ENCODE measurements around the gene ARL4A. TPM values are rescaled to one million over a fixed set of nuclear protein-coding genes. Genes with fewer than 3 reads are reported as not detected.
"Not testable (repeated sequence)": the region's sequence is repeated elsewhere in the genome, so short reads cannot be mapped to it uniquely, and the experiment has no call there.

ARL4A gene
- polyA plus RNA-seq, 4 donors: 48.9 to 123 (median 78.5) TPM

- Histone ChIP-seq H3K4me3 (ENCODE audit: low read depth in 1 of 3, low read length in 3 of 3) (peak overlapping the region in 2 of 3 donors; percentile 60 to 76), H3K27ac (ENCODE audit: low read depth in 1 of 3, low read length in 2 of 3) (peak overlapping the region in 2 of 3 donors; percentile 32 to 46)
- DNase-seq; H3K36me3 ChIP-seq (ENCODE audit: control insufficient read depth in 3 of 3, insufficient read depth in 2 of 3, low read depth in 1 of 3, low read length in 3 of 3); H3K9me3 ChIP-seq (ENCODE audit: control insufficient read depth in 2 of 2, insufficient read depth in 1 of 2, low read depth in 1 of 2, low read length in 1 of 2); H3K4me1 ChIP-seq (ENCODE audit: control insufficient read depth in 3 of 3, insufficient read depth in 2 of 3, low read depth in 1 of 3, low read length in 2 of 3); H3K27me3 ChIP-seq (ENCODE audit: control insufficient read depth in 3 of 3, insufficient read depth in 3 of 3, low read length in 3 of 3): not testable (repeated sequence)
- peak; percentile 89 for FAIRE-seq
- WGBS, 3 donors: 39 to 75% (median 51%) methylated on average over 2 to 3 of the region's 3 CpGs
Measured at GRCh38 chr7:12688485-12689170, 1.2 kb downstream of the ARL4A start.

- H3K36me3 ChIP-seq (ENCODE audit: control insufficient read depth in 3 of 3, insufficient read depth in 2 of 3, low read depth in 1 of 3, low read length in 3 of 3): no peaks in the 10 kb centered on the region
- H3K4me3 ChIP-seq (ENCODE audit: low read depth in 1 of 3, low read length in 3 of 3): peak overlapping the region in 2 of 3 donors; percentile 51 to 60
- H3K27ac ChIP-seq (ENCODE audit: low read depth in 1 of 3, low read length in 2 of 3): peak overlapping the region in 1 of 3 donors; percentile 46
- no peak for DNase-seq
- H3K4me1 ChIP-seq (ENCODE audit: control insufficient read depth in 3 of 3, insufficient read depth in 2 of 3, low read depth in 1 of 3, low read length in 2 of 3): no peaks in the 10 kb centered on the region
- no peaks in the 10 kb centered on the region for H3K27me3 ChIP-seq (ENCODE audit: control insufficient read depth in 3 of 3, insufficient read depth in 3 of 3, low read length in 3 of 3)
- no peak for FAIRE-seq
- peaks cover 0 to 2% of the 10 kb centered on the region in 2 donors for H3K9me3 ChIP-seq (ENCODE audit: control insufficient read depth in 2 of 2, insufficient read depth in 1 of 2, low read depth in 1 of 2, low read length in 1 of 2)
- WGBS, 3 donors: 22 to 69% (median 39%) methylated on average over 2 of the region's 2 CpGs
Measured at GRCh38 chr7:12689451-12689850, 2.0 kb downstream of the ARL4A start.

- Histone ChIP-seq H3K27me3 (ENCODE audit: control insufficient read depth in 3 of 3, insufficient read depth in 3 of 3, low read length in 3 of 3) (no peaks in the 10 kb centered on the region), H3K4me1 (ENCODE audit: control insufficient read depth in 3 of 3, insufficient read depth in 2 of 3, low read depth in 1 of 3, low read length in 2 of 3) (peaks cover 0 to 2% (median 0%) of the 10 kb centered on the region in 3 donors), H3K27ac (ENCODE audit: low read depth in 1 of 3, low read length in 2 of 3) (no peak overlapping the region), H3K9me3 (ENCODE audit: control insufficient read depth in 2 of 2, insufficient read depth in 1 of 2, low read depth in 1 of 2, low read length in 1 of 2) (peaks cover 0 to 2% of the 10 kb centered on the region in 2 donors), H3K4me3 (ENCODE audit: low read depth in 1 of 3, low read length in 3 of 3) (peak overlapping the region in 2 of 3 donors; percentile 24 to 45), H3K36me3 (ENCODE audit: control insufficient read depth in 3 of 3, insufficient read depth in 2 of 3, low read depth in 1 of 3, low read length in 3 of 3) (no peaks in the 10 kb centered on the region)
- DNase-seq (no peak), FAIRE-seq (no peak)
- 85 to 86% (median 86%) methylated on average over 1 of the region's 1 CpG for WGBS, 3 donors
Measured at GRCh38 chr7:12690041-12690878, 2.8 kb downstream of the ARL4A start.

- not testable (repeated sequence) for H3K27ac ChIP-seq (ENCODE audit: low read depth in 1 of 3, low read length in 2 of 3); H3K36me3 ChIP-seq (ENCODE audit: control insufficient read depth in 3 of 3, insufficient read depth in 2 of 3, low read depth in 1 of 3, low read length in 3 of 3); DNase-seq; FAIRE-seq; H3K9me3 ChIP-seq (ENCODE audit: control insufficient read depth in 2 of 2, insufficient read depth in 1 of 2, low read depth in 1 of 2, low read length in 1 of 2); H3K4me1 ChIP-seq (ENCODE audit: control insufficient read depth in 3 of 3, insufficient read depth in 2 of 3, low read depth in 1 of 3, low read length in 2 of 3); H3K27me3 ChIP-seq (ENCODE audit: control insufficient read depth in 3 of 3, insufficient read depth in 3 of 3, low read length in 3 of 3)
- H3K4me3 ChIP-seq (ENCODE audit: low read depth in 1 of 3, low read length in 3 of 3): peak overlapping the region in 1 of 3 donors; percentile 23
- WGBS, 3 donors: 92 to 95% (median 93%) methylated on average over 3 of the region's 3 CpGs
Measured at GRCh38 chr7:12691388-12691787, 4.0 kb downstream of the ARL4A start.

GRCh38 chr7:12692035-12692434 is 4.6 kb downstream of the ARL4A start:
- H3K36me3 ChIP-seq (ENCODE audit: control insufficient read depth in 3 of 3, insufficient read depth in 2 of 3, low read depth in 1 of 3, low read length in 3 of 3): no peaks in the 10 kb centered on the region
- H3K27me3 ChIP-seq (ENCODE audit: control insufficient read depth in 3 of 3, insufficient read depth in 3 of 3, low read length in 3 of 3): no peaks in the 10 kb centered on the region
- peaks cover 0 to 2% of the 10 kb centered on the region in 2 donors for H3K9me3 ChIP-seq (ENCODE audit: control insufficient read depth in 2 of 2, insufficient read depth in 1 of 2, low read depth in 1 of 2, low read length in 1 of 2)
- DNase-seq: no peak
- 85 to 90% (median 89%) methylated on average over 1 of the region's 1 CpG for WGBS, 3 donors
- no peak for FAIRE-seq
- peak overlapping the region in 1 of 3 donors; percentile 11 for H3K4me3 ChIP-seq (ENCODE audit: low read depth in 1 of 3, low read length in 3 of 3)
- H3K4me1 ChIP-seq (ENCODE audit: control insufficient read depth in 3 of 3, insufficient read depth in 2 of 3, low read depth in 1 of 3, low read length in 2 of 3): peaks cover 3 to 5% (median 4%) of the 10 kb centered on the region in 3 donors
- no peak overlapping the region for H3K27ac ChIP-seq (ENCODE audit: low read depth in 1 of 3, low read length in 2 of 3)

- Histone ChIP-seq H3K4me1 (ENCODE audit: control insufficient read depth in 3 of 3, insufficient read depth in 2 of 3, low read depth in 1 of 3, low read length in 2 of 3) (peaks cover 3 to 5% (median 4%) of the 10 kb centered on the region in 3 donors), H3K36me3 (ENCODE audit: control insufficient read depth in 3 of 3, insufficient read depth in 2 of 3, low read depth in 1 of 3, low read length in 3 of 3) (no peaks in the 10 kb centered on the region), H3K4me3 (ENCODE audit: low read depth in 1 of 3, low read length in 3 of 3) (no peak overlapping the region), H3K27ac (ENCODE audit: low read depth in 1 of 3, low read length in 2 of 3) (no peak overlapping the region), H3K27me3 (ENCODE audit: control insufficient read depth in 3 of 3, insufficient read depth in 3 of 3, low read length in 3 of 3) (no peaks in the 10 kb centered on the region), H3K9me3 (ENCODE audit: control insufficient read depth in 2 of 2, insufficient read depth in 1 of 2, low read depth in 1 of 2, low read length in 1 of 2) (peaks cover 0 to 2% of the 10 kb centered on the region in 2 donors)
- DNase-seq: no peak
- no peak for FAIRE-seq
- 54 to 70% (median 55%) methylated on average over 3 of the region's 3 CpGs for WGBS, 3 donors
Measured at GRCh38 chr7:12692479-12693259, 5.2 kb downstream of the ARL4A start.

GRCh38 chr7:12694817-12695216 is 7.4 kb downstream of the ARL4A start:
- H3K36me3 ChIP-seq (ENCODE audit: control insufficient read depth in 3 of 3, insufficient read depth in 2 of 3, low read depth in 1 of 3, low read length in 3 of 3): no peaks in the 10 kb centered on the region

GRCh38 chr7:12695965-12696364 is 8.5 kb downstream of the ARL4A start:
- Histone ChIP-seq H3K27ac (ENCODE audit: low read depth in 1 of 3, low read length in 2 of 3) (peak overlapping the region in 2 of 3 donors; percentile 19 to 32), H3K4me3 (ENCODE audit: low read depth in 1 of 3, low read length in 3 of 3) (no peak overlapping the region), H3K36me3 (ENCODE audit: control insufficient read depth in 3 of 3, insufficient read depth in 2 of 3, low read depth in 1 of 3, low read length in 3 of 3) (no peaks in the 10 kb centered on the region), H3K9me3 (ENCODE audit: control insufficient read depth in 2 of 2, insufficient read depth in 1 of 2, low read depth in 1 of 2, low read length in 1 of 2) (peaks cover 0 to 17% of the 10 kb centered on the region in 2 donors), H3K4me1 (ENCODE audit: control insufficient read depth in 3 of 3, insufficient read depth in 2 of 3, low read depth in 1 of 3, low read length in 2 of 3) (peaks cover 3 to 5% (median 4%) of the 10 kb centered on the region in 3 donors), H3K27me3 (ENCODE audit: control insufficient read depth in 3 of 3, insufficient read depth in 3 of 3, low read length in 3 of 3) (no peaks in the 10 kb centered on the region)
- FAIRE-seq (no peak), DNase-seq (peak in 1 of 2 donors; percentile 77)
- 8 to 57% (median 45%) methylated on average over 1 of the region's 1 CpG for WGBS, 3 donors

More at GRCh38 chr7:12694817-12695216, 7.4 kb downstream of the ARL4A start:
- DNase-seq (no peak), FAIRE-seq (no peak)
- Histone ChIP-seq H3K27ac (ENCODE audit: low read depth in 1 of 3, low read length in 2 of 3) (no peak overlapping the region), H3K27me3 (ENCODE audit: control insufficient read depth in 3 of 3, insufficient read depth in 3 of 3, low read length in 3 of 3) (no peaks in the 10 kb centered on the region), H3K4me3 (ENCODE audit: low read depth in 1 of 3, low read length in 3 of 3) (no peak overlapping the region), H3K4me1 (ENCODE audit: control insufficient read depth in 3 of 3, insufficient read depth in 2 of 3, low read depth in 1 of 3, low read length in 2 of 3) (peaks cover 3 to 5% (median 4%) of the 10 kb centered on the region in 3 donors), H3K9me3 (ENCODE audit: control insufficient read depth in 2 of 2, insufficient read depth in 1 of 2, low read depth in 1 of 2, low read length in 1 of 2) (peaks cover 0 to 8% of the 10 kb centered on the region in 2 donors)
- WGBS, 3 donors: 37 to 76% (median 69%) methylated on average over 1 of the region's 1 CpG
